SU-DHL-6 (cell line): ENCODE results near the gene RGS4.

Experiments used
- CTCF ChIP-seq: fragments of 200-600 bp; sonication (generic); IDR thresholded peaks from one replicate; pipeline ENCODE4 v1.5.1; 2017; ENCODE audit warnings: antibody characterized with exemption, mild to moderate bottlenecking, low read length, moderate library complexity; ENCODE audit not compliant: insufficient read depth, poor library complexity, severe bottlenecking
- EZH2phosphoT487 ChIP-seq: fragments of 200-600 bp; sonication (generic), shearing (Covaris generic); conservative IDR thresholded peaks from 2 replicates; pipeline ENCODE4 v1.6.1; 2018; ENCODE audit warnings: mild to moderate bottlenecking, antibody characterized with exemption, low read length, moderate library complexity, mixed read lengths

- TF ChIP-seq CTCF = no peak
- no peak for TF ChIP-seq EZH2phosphoT487
Observed at GRCh38 chr1:163035446-163036249, 33.5 kb upstream of the RGS4 start.
